NCI-H1417 treated with DMSO at 0.1 percent for 48 hours (cell line): ENCODE data around the gene VWA7.
"Not testable (repeated sequence)": the region's sequence is repeated elsewhere in the genome, so short reads cannot be mapped to it uniquely, and the experiment has no call there.

Source experiments
- DNase-seq: peaks from one replicate; lab custom pipeline; 2025; lab: John Stamatoyannopoulos, UW

VWA7 gene

GRCh38 chr6:31776989-31777666 lies at the start of gene VWA7:
TSS of gene VWA7 (minus strand) at chr6:31777328. CDS start at chr6:31776779, 549 bp downstream.
- DNase-seq, result peak; percentile 40

- DNase-seq, result no peak
Measured at GRCh38 chr6:31826793-31827285, 49.7 kb upstream of the VWA7 start.

- DNase-seq, result no peak
Measured at GRCh38 chr6:31825553-31825952, 48.4 kb upstream of the VWA7 start.

GRCh38 chr6:31823592-31824196 lies 46.6 kb upstream of the VWA7 start:
- DNase-seq, result not testable (repeated sequence)

GRCh38 chr6:31822036-31822821 lies 45.1 kb upstream of the VWA7 start:
- no peak for DNase-seq

- peak; percentile 6 for DNase-seq
Measured at GRCh38 chr6:31821301-31822035, 44.3 kb upstream of the VWA7 start.

GRCh38 chr6:31820399-31820798 lies 43.3 kb upstream of the VWA7 start:
- DNase-seq, result not testable (repeated sequence)

GRCh38 chr6:31819871-31820299 lies 42.8 kb upstream of the VWA7 start:
- DNase-seq, result no peak

- not testable (repeated sequence) for DNase-seq
Measured at GRCh38 chr6:31817929-31818511, 40.9 kb upstream of the VWA7 start.

GRCh38 chr6:31817133-31817928 lies 40.2 kb upstream of the VWA7 start:
- not testable (repeated sequence) for DNase-seq

- DNase-seq, result peak; percentile 89
Measured at GRCh38 chr6:31815025-31815838, 38.1 kb upstream of the VWA7 start, which contains the start of the genes HSPA1A and HSPA1L. TSS of gene HSPA1A (plus strand) at chr6:31815543. CDS start at chr6:31815757, 214 bp downstream. TSS of gene HSPA1L (minus strand) at chr6:31815283. CDS start at chr6:31811972, 3,311 bp downstream.

- DNase-seq, result peak; percentile 83
Measured at GRCh38 chr6:31814677-31815024, 37.5 kb upstream of the VWA7 start.

GRCh38 chr6:31813465-31813849 lies 36.3 kb upstream of the VWA7 start:
- DNase-seq, result no peak

- no peak for DNase-seq
Measured at GRCh38 chr6:31811645-31812044, 34.5 kb upstream of the VWA7 start.

GRCh38 chr6:31808599-31808998 lies 31.5 kb upstream of the VWA7 start:
- DNase-seq, result not testable (repeated sequence)

GRCh38 chr6:31806470-31807272 lies 29.5 kb upstream of the VWA7 start, which contains the start of gene LSM2:
TSS of gene LSM2 (minus strand) at chr6:31806966. CDS start at chr6:31806757, 209 bp downstream.
- peak; percentile 67 for DNase-seq

- DNase-seq, result no peak
Measured at GRCh38 chr6:31805939-31806469, 28.9 kb upstream of the VWA7 start.
